ENCODE results near the gene FBXL16. TPM values are rescaled to one million over a fixed set of nuclear protein-coding genes. Genes with fewer than 3 reads are reported as not detected.

FBXL16 gene
- polyA plus RNA-seq, 1 donor from 2014 or later, result 3.4 TPM

GRCh38 chr16:695355-696089 lies 10.1 kb downstream of the FBXL16 start:
- no peaks in the 10 kb centered on the region for H3F3A ChIP-seq (ENCODE audit: insufficient read depth, low read length, poor library complexity, severe bottlenecking)
- TF ChIP-seq RAD21 (conservative IDR thresholded peaks at IDR 0.05) (no peak), EZH2 (IDR thresholded peaks at IDR 0.05; ENCODE audit: borderline replicate concordance, insufficient read depth, low read length, poor library complexity, severe bottlenecking) (no peak), SMC3 (conservative IDR thresholded peaks at IDR 0.05; ENCODE audit: poor library complexity) (no peak), MXI1 (conservative IDR thresholded peaks at IDR 0.05; ENCODE audit: poor library complexity, severe bottlenecking) (no peak), TAF1 (IDR thresholded peaks at IDR 0.05; ENCODE audit: low read depth) (no peak), POLR2AphosphoS5 (IDR thresholded peaks at IDR 0.05) (no peak), EP300 (conservative IDR thresholded peaks at IDR 0.05; ENCODE audit: poor library complexity, severe bottlenecking) (no peak)
- TF ChIP-seq, protein P1, sequence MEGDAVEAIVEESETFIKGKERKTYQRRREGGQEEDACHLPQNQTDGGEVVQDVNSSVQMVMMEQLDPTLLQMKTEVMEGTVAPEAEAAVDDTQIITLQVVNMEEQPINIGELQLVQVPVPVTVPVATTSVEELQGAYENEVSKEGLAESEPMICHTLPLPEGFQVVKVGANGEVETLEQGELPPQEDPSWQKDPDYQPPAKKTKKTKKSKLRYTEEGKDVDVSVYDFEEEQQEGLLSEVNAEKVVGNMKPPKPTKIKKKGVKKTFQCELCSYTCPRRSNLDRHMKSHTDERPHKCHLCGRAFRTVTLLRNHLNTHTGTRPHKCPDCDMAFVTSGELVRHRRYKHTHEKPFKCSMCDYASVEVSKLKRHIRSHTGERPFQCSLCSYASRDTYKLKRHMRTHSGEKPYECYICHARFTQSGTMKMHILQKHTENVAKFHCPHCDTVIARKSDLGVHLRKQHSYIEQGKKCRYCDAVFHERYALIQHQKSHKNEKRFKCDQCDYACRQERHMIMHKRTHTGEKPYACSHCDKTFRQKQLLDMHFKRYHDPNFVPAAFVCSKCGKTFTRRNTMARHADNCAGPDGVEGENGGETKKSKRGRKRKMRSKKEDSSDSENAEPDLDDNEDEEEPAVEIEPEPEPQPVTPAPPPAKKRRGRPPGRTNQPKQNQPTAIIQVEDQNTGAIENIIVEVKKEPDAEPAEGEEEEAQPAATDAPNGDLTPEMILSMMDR (IDR thresholded peaks at IDR 0.05; ENCODE audit: poor library complexity, severe bottlenecking), result no peak
- TF ChIP-seq, protein P2, sequence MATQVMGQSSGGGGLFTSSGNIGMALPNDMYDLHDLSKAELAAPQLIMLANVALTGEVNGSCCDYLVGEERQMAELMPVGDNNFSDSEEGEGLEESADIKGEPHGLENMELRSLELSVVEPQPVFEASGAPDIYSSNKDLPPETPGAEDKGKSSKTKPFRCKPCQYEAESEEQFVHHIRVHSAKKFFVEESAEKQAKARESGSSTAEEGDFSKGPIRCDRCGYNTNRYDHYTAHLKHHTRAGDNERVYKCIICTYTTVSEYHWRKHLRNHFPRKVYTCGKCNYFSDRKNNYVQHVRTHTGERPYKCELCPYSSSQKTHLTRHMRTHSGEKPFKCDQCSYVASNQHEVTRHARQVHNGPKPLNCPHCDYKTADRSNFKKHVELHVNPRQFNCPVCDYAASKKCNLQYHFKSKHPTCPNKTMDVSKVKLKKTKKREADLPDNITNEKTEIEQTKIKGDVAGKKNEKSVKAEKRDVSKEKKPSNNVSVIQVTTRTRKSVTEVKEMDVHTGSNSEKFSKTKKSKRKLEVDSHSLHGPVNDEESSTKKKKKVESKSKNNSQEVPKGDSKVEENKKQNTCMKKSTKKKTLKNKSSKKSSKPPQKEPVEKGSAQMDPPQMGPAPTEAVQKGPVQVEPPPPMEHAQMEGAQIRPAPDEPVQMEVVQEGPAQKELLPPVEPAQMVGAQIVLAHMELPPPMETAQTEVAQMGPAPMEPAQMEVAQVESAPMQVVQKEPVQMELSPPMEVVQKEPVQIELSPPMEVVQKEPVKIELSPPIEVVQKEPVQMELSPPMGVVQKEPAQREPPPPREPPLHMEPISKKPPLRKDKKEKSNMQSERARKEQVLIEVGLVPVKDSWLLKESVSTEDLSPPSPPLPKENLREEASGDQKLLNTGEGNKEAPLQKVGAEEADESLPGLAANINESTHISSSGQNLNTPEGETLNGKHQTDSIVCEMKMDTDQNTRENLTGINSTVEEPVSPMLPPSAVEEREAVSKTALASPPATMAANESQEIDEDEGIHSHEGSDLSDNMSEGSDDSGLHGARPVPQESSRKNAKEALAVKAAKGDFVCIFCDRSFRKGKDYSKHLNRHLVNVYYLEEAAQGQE (IDR thresholded peaks at IDR 0.05; ENCODE audit: borderline replicate concordance), result no peak
- peaks cover 34% of the 10 kb centered on the region for H3K27me3 ChIP-seq (ENCODE audit: insufficient read depth, low read depth, low read length)
- no peak overlapping the region for H3K27ac ChIP-seq (ENCODE audit: low read length)
- no peak overlapping the region for H2AFZ ChIP-seq (ENCODE audit: low read depth, low read length)
- peak overlapping the region; percentile 33 for H3K4me3 ChIP-seq (ENCODE audit: low read length)
- H3K36me3 ChIP-seq (ENCODE audit: insufficient read depth, low read length), result no peaks in the 10 kb centered on the region
- H3K4me2 ChIP-seq (ENCODE audit: low read length), result no peak overlapping the region
- H4K20me1 ChIP-seq (ENCODE audit: insufficient read depth), result peaks cover 16% of the 10 kb centered on the region
- H3K9ac ChIP-seq (ENCODE audit: low read length), result no peak overlapping the region
- no peaks in the 10 kb centered on the region for H3K9me3 ChIP-seq (ENCODE audit: low read length)
- H3K9me2 ChIP-seq (ENCODE audit: insufficient read depth, low read length), result no peaks in the 10 kb centered on the region
- peaks cover 5% of the 10 kb centered on the region for H3K79me2 ChIP-seq (replicated peaks; ENCODE audit: insufficient read depth, low read length)

DNA sequence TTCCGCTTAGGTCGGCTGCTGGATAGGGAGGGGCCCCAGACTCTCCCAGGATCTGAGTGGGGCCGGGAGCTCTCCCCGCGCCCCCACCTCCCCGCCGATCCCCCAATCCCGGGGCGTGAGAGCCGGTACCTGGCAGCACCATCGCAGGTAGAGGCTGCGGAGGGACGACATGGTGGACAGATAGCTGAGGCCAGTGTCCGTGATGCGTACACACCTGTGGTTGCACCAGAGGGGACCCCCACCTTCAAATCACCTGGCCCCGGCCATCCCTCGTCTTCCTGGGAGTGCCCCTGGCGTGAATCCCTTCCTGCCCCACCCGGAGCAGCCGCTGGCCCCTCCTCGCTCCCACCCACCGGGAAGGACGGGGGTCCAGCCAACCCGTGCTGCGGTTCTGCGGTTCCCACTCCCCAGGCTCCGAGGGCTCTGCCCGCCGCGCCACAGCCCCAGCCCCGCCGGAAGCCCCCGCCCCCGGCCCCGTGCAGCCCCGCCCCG lies 10.7 kb downstream of the FBXL16 start:
- H3K27ac ChIP-seq (ENCODE audit: low read length), result no peak overlapping the region
- no peak overlapping the region for H3K4me3 ChIP-seq (ENCODE audit: low read length)
- TF ChIP-seq TAF1 (IDR thresholded peaks at IDR 0.05; ENCODE audit: low read depth) (no peak), EP300 (conservative IDR thresholded peaks at IDR 0.05; ENCODE audit: poor library complexity, severe bottlenecking) (no peak), POLR2AphosphoS5 (IDR thresholded peaks at IDR 0.05) (no peak), SMC3 (conservative IDR thresholded peaks at IDR 0.05; ENCODE audit: poor library complexity) (no peak), RAD21 (conservative IDR thresholded peaks at IDR 0.05) (no peak), MXI1 (conservative IDR thresholded peaks at IDR 0.05; ENCODE audit: poor library complexity, severe bottlenecking) (no peak), EZH2 (IDR thresholded peaks at IDR 0.05; ENCODE audit: borderline replicate concordance, insufficient read depth, low read length, poor library complexity, severe bottlenecking) (no peak)
- TF ChIP-seq, protein P2 (IDR thresholded peaks at IDR 0.05; ENCODE audit: borderline replicate concordance), result no peak
- TF ChIP-seq, protein P1 (IDR thresholded peaks at IDR 0.05; ENCODE audit: poor library complexity, severe bottlenecking), result no peak
- no peaks in the 10 kb centered on the region for H3K9me3 ChIP-seq (ENCODE audit: low read length)
- H3K36me3 ChIP-seq (ENCODE audit: insufficient read depth, low read length), result no peaks in the 10 kb centered on the region
- H3F3A ChIP-seq (ENCODE audit: insufficient read depth, low read length, poor library complexity, severe bottlenecking), result no peaks in the 10 kb centered on the region
- no peak overlapping the region for H2AFZ ChIP-seq (ENCODE audit: low read depth, low read length)
- peaks cover 10% of the 10 kb centered on the region for H4K20me1 ChIP-seq (ENCODE audit: insufficient read depth)
- H3K4me2 ChIP-seq (ENCODE audit: low read length), result no peak overlapping the region
- H3K9me2 ChIP-seq (ENCODE audit: insufficient read depth, low read length), result no peaks in the 10 kb centered on the region
- H3K9ac ChIP-seq (ENCODE audit: low read length), result no peak overlapping the region
- H3K27me3 ChIP-seq (ENCODE audit: insufficient read depth, low read depth, low read length), result peaks cover 28% of the 10 kb centered on the region
- H3K79me2 ChIP-seq (replicated peaks; ENCODE audit: insufficient read depth, low read length), result no peaks in the 10 kb centered on the region
